SU-DHL-6 (cell line): ENCODE data around the gene SLC44A4.

Experiments used
- CTCF ChIP-seq: fragments of 200-600 bp; sonication (generic); IDR thresholded peaks from one replicate; pipeline ENCODE4 v1.5.1; 2017; ENCODE audit warnings: antibody characterized with exemption, mild to moderate bottlenecking, low read length, moderate library complexity; ENCODE audit not compliant: insufficient read depth, poor library complexity, severe bottlenecking
- EZH2phosphoT487 ChIP-seq: fragments of 200-600 bp; sonication (generic), shearing (Covaris generic); conservative IDR thresholded peaks from 2 replicates; pipeline ENCODE4 v1.6.1; 2018; ENCODE audit warnings: mild to moderate bottlenecking, antibody characterized with exemption, low read length, moderate library complexity, mixed read lengths

GRCh38 chr6:31869343-31869742 is 9.5 kb downstream of the SLC44A4 start:
- TF ChIP-seq CTCF (no peak), EZH2phosphoT487 (no peak)
